Tongue (tissue), 2 donors: ENCODE measurements around the gene URI1. TPM values are rescaled to one million over a fixed set of nuclear protein-coding genes. Genes with fewer than 3 reads are reported as not detected.
"Not testable (repeated sequence)": the region's sequence is repeated elsewhere in the genome, so short reads cannot be mapped to it uniquely, and the experiment has no call there.

Source experiments
- DNase-seq: peaks from one replicate; pipeline ENCODE4 v3.0.0-alpha.2; 2015
- total RNA-seq: library from RNA; depleted of rRNA; stranded (reverse); fragments of >200 nt; gene quantifications from one replicate; pipeline ENCODE4 v1.2.3, GENCODE V29; 2014

The URI1 gene
- total RNA-seq, 1 donor from 2014 or later, result 87.4 TPM

DNA sequence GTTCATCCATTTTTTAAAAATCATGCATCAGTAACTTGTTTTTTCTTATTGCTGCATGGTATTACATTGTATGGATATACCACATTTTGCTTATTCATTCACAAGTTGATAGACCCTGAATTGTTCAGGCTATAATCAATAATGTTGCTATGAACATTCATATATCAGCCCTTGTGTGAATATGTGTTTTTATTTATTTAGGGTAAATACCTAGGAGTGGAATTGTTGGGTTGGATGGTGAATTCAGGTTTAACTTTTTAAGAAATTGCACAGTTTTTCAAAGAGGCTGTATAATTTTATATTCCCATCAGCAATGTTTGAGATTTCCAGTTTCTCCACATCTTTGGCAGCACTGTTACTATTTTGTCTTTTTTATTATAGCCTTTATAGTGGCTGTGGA is 82.1 kb downstream of the URI1 start:
- DNase-seq, result no peak

- no peak for DNase-seq
These were observed 84.9 kb downstream of the URI1 start for GRCh38 chr19:30026933-30027332.

- no peak for DNase-seq
These were observed 86.3 kb downstream of the URI1 start for GRCh38 chr19:30028118-30028991.

- no peak for DNase-seq
These were observed 86.9 kb downstream of the URI1 start for GRCh38 chr19:30028992-30029343.

GRCh38 chr19:30029721-30030510 is 87.9 kb downstream of the URI1 start:
- DNase-seq, result no peak

- no peak for DNase-seq
These were observed 92.3 kb downstream of the URI1 start for GRCh38 chr19:30034321-30034720.

DNA sequence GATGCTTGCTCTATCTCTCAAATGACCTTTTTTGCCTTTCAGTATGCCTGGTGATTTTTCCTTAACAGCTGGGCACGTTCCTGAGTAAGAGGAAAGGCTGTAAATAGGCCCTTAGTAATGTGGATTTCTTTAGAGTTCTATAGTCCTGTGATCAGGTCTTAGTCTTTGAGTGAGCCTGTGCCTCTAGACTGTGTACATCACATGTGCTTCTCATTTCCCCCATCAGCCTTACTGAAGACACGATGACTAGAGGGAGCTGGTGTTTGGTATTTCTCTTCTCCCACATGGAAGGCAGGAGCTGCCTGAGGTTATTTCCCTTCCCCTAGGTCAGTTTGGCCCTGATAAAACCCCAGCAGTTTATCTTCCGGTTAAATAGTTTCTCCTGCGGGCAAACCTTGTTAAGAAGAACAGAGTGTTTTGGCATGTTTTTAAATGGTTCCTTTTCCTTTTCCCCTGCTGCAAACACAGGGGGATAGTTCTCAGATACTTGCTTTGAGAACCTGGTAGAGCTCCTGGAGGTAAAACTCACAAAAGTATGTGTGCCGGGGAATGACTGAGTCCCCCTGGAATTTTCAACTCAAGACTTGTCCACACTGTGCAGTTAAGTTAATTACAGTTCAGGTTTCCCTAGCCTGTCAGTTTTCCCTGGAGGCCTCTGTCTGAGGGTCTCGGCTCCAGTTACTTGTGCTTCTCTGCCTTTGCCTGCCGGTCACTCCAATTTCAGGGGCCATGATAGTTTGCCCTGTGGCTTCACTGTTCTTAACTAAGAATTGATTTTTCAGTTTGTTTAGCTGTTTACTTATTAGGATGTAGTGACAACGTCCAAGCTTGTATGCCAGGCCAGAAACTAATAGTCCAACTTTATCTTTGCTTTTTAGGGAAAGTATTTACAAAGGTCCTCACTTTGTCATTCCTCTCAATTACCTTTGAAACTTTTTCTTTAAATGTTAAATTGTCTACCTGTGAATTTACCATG is 94.4 kb downstream of the URI1 start:
- DNase-seq, result no peak

GRCh38 chr19:30037835-30038234 is 95.8 kb downstream of the URI1 start:
- DNase-seq, result no peak

- DNase-seq, result not testable (repeated sequence)
These were observed 99.9 kb downstream of the URI1 start for GRCh38 chr19:30041931-30042330.

DNA sequence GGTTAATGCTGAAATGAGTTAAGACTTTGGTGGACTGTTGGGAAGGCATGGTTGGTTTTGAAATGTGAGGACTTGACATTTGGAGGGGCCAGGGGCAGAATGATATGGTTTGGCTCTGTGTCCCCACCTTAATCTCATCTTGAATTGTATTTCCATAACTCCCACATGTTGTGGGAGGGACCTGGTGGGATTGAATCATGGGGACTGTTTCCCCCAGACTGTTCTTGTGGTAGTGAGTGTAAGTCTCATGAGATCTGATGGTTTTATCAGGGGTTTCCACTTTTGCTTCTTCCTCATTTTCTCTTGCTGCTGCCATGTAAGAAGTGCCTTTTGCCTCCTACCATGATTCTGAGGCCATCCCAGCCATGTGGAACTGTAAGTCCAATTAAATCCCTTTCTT is 101.0 kb downstream of the URI1 start:
- DNase-seq, result not testable (repeated sequence)

DNA sequence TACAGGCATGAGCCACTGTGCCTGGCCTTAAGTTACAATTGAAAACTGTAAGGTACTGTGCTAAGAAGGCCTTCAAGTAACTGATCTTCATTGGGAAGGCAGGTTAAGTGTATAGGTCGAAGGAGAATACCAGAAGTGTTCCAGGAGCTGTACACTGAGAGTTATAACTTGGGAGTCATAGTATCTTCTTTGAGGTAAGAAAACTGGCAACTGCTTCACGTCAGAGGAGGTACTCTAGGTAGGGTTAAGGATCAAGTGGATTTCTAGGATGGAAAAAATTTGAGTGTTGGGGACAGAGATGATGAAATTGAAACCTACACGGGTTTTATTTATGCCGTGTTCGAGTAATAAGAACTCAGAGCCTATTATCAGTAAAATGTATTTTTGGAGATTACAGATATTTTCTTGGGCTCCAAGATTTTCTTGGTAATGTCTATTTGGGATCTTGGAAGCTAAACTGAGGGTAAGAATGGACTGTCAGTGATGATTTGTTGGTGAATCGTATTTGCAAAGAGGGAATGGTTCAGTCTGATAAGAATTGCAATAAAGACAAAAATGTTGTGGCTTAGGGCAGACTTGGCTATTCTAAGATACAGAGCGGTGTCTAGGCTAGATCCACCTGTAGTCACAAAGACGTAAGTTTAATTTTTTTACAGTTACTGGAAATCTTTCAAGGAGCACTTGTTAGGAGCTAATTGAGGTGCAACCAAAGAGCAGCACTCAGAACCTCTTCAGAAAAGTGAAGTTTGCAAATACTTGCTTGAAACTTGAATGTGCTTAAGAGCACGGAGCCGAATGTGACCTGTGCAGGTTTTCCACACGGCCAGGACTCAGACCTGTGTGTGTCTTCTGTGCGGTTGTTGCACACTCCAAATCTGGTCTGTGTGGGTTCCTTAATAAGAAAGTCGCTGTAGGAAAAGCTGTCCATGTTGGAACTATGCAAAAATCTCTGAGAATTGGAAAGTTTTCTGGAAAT is 102.5 kb downstream of the URI1 start:
- no peak for DNase-seq

GRCh38 chr19:30046522-30046921 is 104.5 kb downstream of the URI1 start:
- peak; percentile 26 for DNase-seq

- DNase-seq, result no peak
These were observed 105.4 kb downstream of the URI1 start for GRCh38 chr19:30047432-30047831.

- DNase-seq, result no peak
These were observed 107.2 kb downstream of the URI1 start for GRCh38 chr19:30049226-30049625.

GRCh38 chr19:30049846-30050667 is 108.0 kb downstream of the URI1 start:
- DNase-seq, result peak; percentile 37

- DNase-seq, result no peak
These were observed 110.4 kb downstream of the URI1 start for GRCh38 chr19:30052122-30053075.

GRCh38 chr19:30053558-30053957 is 111.5 kb downstream of the URI1 start:
- no peak for DNase-seq

- no peak for DNase-seq
These were observed 112.2 kb downstream of the URI1 start for GRCh38 chr19:30054210-30054609.

- no peak for DNase-seq
These were observed 114.5 kb downstream of the URI1 start for GRCh38 chr19:30056580-30056979.
